K562 (cell line): ENCODE data around the gene ANKS1B. TPM values are rescaled to one million over a fixed set of nuclear protein-coding genes. Genes with fewer than 3 reads are reported as not detected.

Experiments used
- CHCHD3 ChIP-seq: fragments of 250-450 bp; sonication (Bioruptor Pico); IDR thresholded peaks from 2 replicates; pipeline ENCODE4 v2.1.2; 2022; ENCODE audit warnings: mild to moderate bottlenecking
- ELF4 ChIP-seq: fragments of 450-650 bp; formaldehyde crosslinking; IDR thresholded peaks from 2 replicates; pipeline ENCODE4 v1.4.0; 2022; ENCODE audit warnings: missing genetic modification characterization
- PHB ChIP-seq: fragments of 250-450 bp; sonication (Bioruptor Pico); IDR thresholded peaks from 2 replicates; pipeline ENCODE4 v1.5.0; 2021
- RAD21 ChIP-seq, 2 experiments: fragments of 250-450 bp in 1 of 2; fragments of 450-650 bp in 1 of 2; sonication (Bioruptor Pico) in 1 of 2; formaldehyde crosslinking in 1 of 2; IDR thresholded peaks in 1 of 2; conservative IDR thresholded peaks in 1 of 2; 2 replicates each; pipeline versions ENCODE4 v1.4.0 to v1.8.0; 2020 to 2022; ENCODE audit warnings: mild to moderate bottlenecking in 2 of 2, moderate library complexity in 1 of 2
- polyA plus RNA-seq, 8 experiments: library from polyadenylated mRNA; depleted of rRNA in 4 of 8; stranded (reverse) in 5 of 8; unstranded in 3 of 8; fragments of >200 nt; fragmentation: Nextera tagmentation in 2 of 8; fragmentation: Illumina TruSeq in 1 of 8; extraction: Ambion mirVana in 2 of 8; extraction: Trizol in 1 of 8; gene quantifications; 2 replicates each; pipeline versions ENCODE4 v1.2.1 to v1.2.3, GENCODE V29; 2011 to 2014; ENCODE audit warnings: inconsistent platforms in 1 of 8, missing spikeins in 1 of 8
- total RNA-seq, 7 experiments: library from RNA; depleted of rRNA in 6 of 7; stranded (reverse); fragments of >200 nt in 6 of 7; fragmentation: Illumina TruSeq in 2 of 7; extraction: Trizol in 2 of 7; gene quantifications; 2 replicates each; pipeline versions ENCODE4 v1.2.1 to v1.2.3, GENCODE V29; 2011 to 2021; ENCODE audit warnings: low replicate concordance in 1 of 7
- TF ChIP-seq, protein P1 (sequence below), 3 experiments: IDR thresholded peaks in 2 of 3; conservative IDR thresholded peaks in 1 of 3; 2 replicates each; pipeline ENCODE4 v1.5.1; 2011 to 2012; ENCODE audit warnings: low read length in 3 of 3, mild to moderate bottlenecking in 3 of 3, control low read depth in 2 of 3, improper control_type of control experiment in 1 of 3, inconsistent platforms in 1 of 3, low read depth in 1 of 3, mixed read lengths in 1 of 3, moderate library complexity in 1 of 3; ENCODE audit not compliant: insufficient read depth in 2 of 3
- TF ChIP-seq, protein P2 (sequence below): sonication (generic); formaldehyde crosslinking; IDR thresholded peaks from 2 replicates; pipeline ENCODE4 v1.4.0; 2020; ENCODE audit warnings: mild to moderate bottlenecking, missing genetic modification reagents
- TF ChIP-seq, protein P3 (sequence below): sonication (generic); IDR thresholded peaks from 2 replicates; pipeline ENCODE4 v1.6.1; 2016

ANKS1B gene
- total and polyA plus RNA-seq, 9 of the 15 experiments (the other 6 are each of a cell fraction or from before 2014, with no cell fraction given) = 0.04 to 0.47 (median 0.28) TPM; not detected in 4

DNA sequence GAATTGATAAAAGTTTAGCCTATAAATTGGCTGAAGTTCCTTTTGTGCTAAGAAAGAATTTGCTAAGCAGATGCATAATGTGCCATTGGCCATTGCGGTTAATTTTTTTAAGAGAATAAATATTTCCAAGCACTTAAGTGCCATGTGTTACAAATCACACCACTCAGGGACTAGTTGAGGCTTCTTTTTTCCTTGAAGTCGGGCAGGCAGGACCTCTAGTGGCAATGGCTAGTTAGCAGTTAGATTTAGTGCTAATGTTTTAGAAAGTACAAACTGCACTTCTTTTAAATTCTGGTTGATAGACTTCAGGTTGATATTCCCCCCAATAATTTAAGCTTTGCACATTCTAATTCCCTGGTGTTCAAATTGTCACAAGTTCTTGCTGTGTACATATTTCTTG lies 1045.4 kb downstream of the ANKS1B start (continued):
- TF ChIP-seq, protein P1, sequence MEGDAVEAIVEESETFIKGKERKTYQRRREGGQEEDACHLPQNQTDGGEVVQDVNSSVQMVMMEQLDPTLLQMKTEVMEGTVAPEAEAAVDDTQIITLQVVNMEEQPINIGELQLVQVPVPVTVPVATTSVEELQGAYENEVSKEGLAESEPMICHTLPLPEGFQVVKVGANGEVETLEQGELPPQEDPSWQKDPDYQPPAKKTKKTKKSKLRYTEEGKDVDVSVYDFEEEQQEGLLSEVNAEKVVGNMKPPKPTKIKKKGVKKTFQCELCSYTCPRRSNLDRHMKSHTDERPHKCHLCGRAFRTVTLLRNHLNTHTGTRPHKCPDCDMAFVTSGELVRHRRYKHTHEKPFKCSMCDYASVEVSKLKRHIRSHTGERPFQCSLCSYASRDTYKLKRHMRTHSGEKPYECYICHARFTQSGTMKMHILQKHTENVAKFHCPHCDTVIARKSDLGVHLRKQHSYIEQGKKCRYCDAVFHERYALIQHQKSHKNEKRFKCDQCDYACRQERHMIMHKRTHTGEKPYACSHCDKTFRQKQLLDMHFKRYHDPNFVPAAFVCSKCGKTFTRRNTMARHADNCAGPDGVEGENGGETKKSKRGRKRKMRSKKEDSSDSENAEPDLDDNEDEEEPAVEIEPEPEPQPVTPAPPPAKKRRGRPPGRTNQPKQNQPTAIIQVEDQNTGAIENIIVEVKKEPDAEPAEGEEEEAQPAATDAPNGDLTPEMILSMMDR (IDR thresholded peaks at IDR 0.05 in 2 of 3, conservative IDR thresholded peaks at IDR 0.05 in 1 of 3; ENCODE audit: insufficient read depth in 2 of 3, low read depth in 1 of 3, low read length in 3 of 3) = peak in 2 of 3 experiments; percentile 44 to 54; a peak in 2 of 6 replicates
- TF ChIP-seq, protein P2, sequence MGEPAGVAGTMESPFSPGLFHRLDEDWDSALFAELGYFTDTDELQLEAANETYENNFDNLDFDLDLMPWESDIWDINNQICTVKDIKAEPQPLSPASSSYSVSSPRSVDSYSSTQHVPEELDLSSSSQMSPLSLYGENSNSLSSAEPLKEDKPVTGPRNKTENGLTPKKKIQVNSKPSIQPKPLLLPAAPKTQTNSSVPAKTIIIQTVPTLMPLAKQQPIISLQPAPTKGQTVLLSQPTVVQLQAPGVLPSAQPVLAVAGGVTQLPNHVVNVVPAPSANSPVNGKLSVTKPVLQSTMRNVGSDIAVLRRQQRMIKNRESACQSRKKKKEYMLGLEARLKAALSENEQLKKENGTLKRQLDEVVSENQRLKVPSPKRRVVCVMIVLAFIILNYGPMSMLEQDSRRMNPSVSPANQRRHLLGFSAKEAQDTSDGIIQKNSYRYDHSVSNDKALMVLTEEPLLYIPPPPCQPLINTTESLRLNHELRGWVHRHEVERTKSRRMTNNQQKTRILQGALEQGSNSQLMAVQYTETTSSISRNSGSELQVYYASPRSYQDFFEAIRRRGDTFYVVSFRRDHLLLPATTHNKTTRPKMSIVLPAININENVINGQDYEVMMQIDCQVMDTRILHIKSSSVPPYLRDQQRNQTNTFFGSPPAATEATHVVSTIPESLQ (CRISPR knock-in tag) = no peak
- TF ChIP-seq ELF4 = no peak
- no peak for TF ChIP-seq PHB
- peak in 1 of 2 experiments; percentile 54; a peak in 3 of 4 replicates for TF ChIP-seq RAD21 (CRISPR knock-in tag; conservative IDR thresholded peaks at IDR 0.05 in 1 of 2, IDR thresholded peaks at IDR 0.05 in 1 of 2)
- TF ChIP-seq CHCHD3 (CRISPR knock-in tag) = no peak
- TF ChIP-seq, protein P3, sequence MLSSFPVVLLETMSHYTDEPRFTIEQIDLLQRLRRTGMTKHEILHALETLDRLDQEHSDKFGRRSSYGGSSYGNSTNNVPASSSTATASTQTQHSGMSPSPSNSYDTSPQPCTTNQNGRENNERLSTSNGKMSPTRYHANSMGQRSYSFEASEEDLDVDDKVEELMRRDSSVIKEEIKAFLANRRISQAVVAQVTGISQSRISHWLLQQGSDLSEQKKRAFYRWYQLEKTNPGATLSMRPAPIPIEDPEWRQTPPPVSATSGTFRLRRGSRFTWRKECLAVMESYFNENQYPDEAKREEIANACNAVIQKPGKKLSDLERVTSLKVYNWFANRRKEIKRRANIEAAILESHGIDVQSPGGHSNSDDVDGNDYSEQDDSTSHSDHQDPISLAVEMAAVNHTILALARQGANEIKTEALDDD = peak; percentile 27; the same call in 1 of the 2 replicates
